ENCODE results near the gene BASP1.

- no peak for TF ChIP-seq TAF1 (IDR thresholded peaks at IDR 0.05; ENCODE audit: low read depth, low read length)
- TF ChIP-seq POLR2AphosphoS5 (IDR thresholded peaks at IDR 0.05; ENCODE audit: low read depth, low read length) = no peak; the same call in 1 of the 2 replicates
- no peak for TF ChIP-seq POLR2A (IDR thresholded peaks at IDR 0.05; ENCODE audit: low read depth, low read length)
- TF ChIP-seq PAX5 (IDR thresholded peaks at IDR 0.05; ENCODE audit: insufficient read depth, low read length, severe bottlenecking) = no peak
- no peak for TF ChIP-seq POU2F2 (IDR thresholded peaks at IDR 0.05; ENCODE audit: low read depth, low read length)
These were observed 11.4 kb downstream of the BASP1 start for GRCh38 chr5:17228821-17229291.
